HUES6 (cell line): ENCODE results near the gene PRDM16.
A peak's percentile ranks its signal among the peaks of the same experiment; 100 is the strongest.

Source experiments
- H3K27ac ChIP-seq: 2 replicates; pipeline ENCODE4 v1.7.0; 2013; ENCODE audit warnings: low read depth, mild to moderate bottlenecking, low read length, inconsistent platforms
- H3K27me3 ChIP-seq: 2 replicates; pipeline ENCODE4 v1.6.1; 2013; ENCODE audit warnings: low read length; ENCODE audit not compliant: control insufficient read depth, insufficient read depth
- H3K36me3 ChIP-seq: 2 replicates; pipeline ENCODE4 v1.6.1; 2013; ENCODE audit warnings: low read length; ENCODE audit not compliant: control insufficient read depth, insufficient read depth
- H3K4me1 ChIP-seq: 2 replicates; pipeline ENCODE4 v1.6.1; 2013; ENCODE audit warnings: low read length; ENCODE audit not compliant: control insufficient read depth, insufficient read depth
- H3K4me3 ChIP-seq: 2 replicates; pipeline ENCODE4 v1.5.1; 2013; ENCODE audit warnings: low read depth, low read length
- H3K9ac ChIP-seq: one replicate; pipeline ENCODE4 v1.6.1; 2013; ENCODE audit warnings: mild to moderate bottlenecking, low read length
- H3K9me3 ChIP-seq: 2 replicates; pipeline ENCODE4 v1.6.1; 2013; ENCODE audit warnings: low read depth, low read length; ENCODE audit not compliant: control insufficient read depth, insufficient read depth

The PRDM16 gene

DNA sequence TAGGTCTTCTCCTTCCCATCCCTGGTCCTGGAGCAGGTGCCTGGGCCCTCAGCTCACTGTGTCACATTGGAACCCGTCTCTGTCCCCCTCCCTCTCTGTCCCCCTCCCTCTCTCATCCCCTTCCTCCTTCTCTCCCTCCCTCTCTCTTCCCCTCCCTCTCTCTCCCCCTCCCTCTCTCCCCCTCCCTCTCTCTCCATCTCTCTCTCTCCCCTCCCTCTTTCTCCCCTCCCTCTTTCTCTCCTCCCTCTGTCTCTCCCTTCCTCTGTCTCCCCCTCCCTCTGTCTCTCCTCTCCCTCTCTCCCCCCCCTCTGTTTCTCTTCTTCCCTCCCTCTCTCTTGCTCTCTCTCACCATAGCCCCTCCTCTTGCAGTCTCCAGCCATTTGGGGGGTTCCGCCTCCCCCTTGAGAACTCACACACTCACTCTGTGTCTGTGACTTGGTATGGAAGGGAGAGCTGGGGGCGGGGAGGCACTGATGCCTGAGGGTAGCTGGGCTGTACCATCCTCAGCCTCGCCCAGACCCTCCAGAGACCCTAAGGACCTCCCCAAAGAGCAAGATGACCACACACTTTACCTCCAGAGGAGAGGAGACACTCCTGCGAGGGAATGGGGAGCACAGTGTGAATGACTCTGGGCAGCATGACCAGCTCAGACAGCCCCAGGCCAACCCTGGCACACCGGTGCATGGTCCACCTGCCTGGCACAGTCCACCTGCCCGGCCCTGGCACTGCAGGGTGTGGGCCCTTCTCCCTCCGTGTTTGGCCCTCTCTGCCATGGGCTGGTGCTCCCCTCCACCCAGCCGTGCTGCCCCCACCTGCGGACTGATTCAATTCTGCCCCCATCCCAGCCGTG is 282.7 kb downstream of the PRDM16 start:
- Histone ChIP-seq H3K4me3 (peak overlapping the region; percentile 28; the same call in 1 of the 2 replicates), H3K27me3 (no peaks in the 10 kb centered on the region; the same call in 1 of the 2 replicates), H3K27ac (no peak overlapping the region), H3K9me3 (no peaks in the 10 kb centered on the region), H3K4me1 (peaks cover 35% of the 10 kb centered on the region), H3K36me3 (no peaks in the 10 kb centered on the region), H3K9ac (no peak overlapping the region)

DNA sequence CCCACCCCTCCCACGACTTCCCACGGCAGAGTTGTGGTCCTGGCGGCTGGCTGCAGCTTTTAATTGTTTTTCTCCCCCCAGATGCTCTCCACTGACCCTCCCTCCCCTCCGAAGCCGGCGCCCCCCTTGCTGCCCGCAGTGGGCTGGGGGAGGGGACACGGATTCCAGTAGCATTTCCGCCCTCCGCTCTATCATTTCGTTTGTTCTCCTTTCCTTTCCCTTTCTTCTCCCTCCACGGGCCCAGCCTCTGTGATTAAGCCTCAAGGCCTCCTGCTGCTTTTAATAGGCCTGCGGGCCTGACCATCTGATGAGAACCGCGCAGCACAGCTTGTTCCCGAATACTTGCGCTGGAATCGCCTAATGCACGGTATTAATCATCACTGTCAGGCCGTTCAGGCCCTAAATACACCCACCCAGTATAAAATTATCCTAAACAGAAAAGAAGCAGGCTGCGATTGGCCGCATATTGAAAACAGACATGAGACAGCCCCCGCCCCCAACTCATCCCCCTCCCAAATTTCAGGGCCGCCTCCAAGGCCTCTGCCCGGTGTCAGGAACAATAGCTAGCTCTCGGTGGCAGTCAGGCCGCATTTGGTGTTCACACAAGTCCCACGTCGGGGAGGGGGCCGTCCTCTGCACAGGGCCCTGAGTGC is 283.4 kb downstream of the PRDM16 start:
- H3K9me3 ChIP-seq: no peaks in the 10 kb centered on the region
- H3K4me3 ChIP-seq: peak overlapping the region; percentile 28
- no peaks in the 10 kb centered on the region for H3K36me3 ChIP-seq
- peak overlapping the region; percentile 35 for H3K9ac ChIP-seq
- H3K4me1 ChIP-seq: peaks cover 42% of the 10 kb centered on the region
- no peaks in the 10 kb centered on the region; the same call in 1 of the 2 replicates for H3K27me3 ChIP-seq
- peak overlapping the region; percentile 6; the same call in 1 of the 2 replicates for H3K27ac ChIP-seq

- Histone ChIP-seq H3K9ac (peak overlapping the region; percentile 35), H3K27ac (peak overlapping the region; percentile 6; the same call in 1 of the 2 replicates), H3K27me3 (no peaks in the 10 kb centered on the region; the same call in 1 of the 2 replicates)
These were observed 283.9 kb downstream of the PRDM16 start for GRCh38 chr1:3352952-3353331.

DNA sequence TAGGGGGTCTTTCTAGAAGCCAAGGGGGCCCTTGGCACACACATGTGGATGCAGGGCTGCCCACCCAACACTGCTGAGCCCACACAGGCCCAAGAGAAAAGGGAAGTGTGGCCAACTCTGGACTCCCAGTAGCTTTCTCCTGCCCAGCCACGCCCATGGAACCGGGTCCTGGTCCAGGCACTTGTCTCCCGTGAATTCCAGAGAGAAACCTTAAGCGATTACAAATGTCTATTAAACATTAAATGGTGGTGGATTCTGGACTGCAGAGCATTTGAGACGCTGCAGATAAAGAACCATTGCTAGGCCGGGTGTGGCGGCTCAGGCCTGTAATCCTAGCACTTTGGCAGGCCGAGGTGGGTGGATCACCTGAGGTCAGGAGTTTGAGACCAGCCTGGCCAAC is 284.9 kb downstream of the PRDM16 start:
- Histone ChIP-seq H3K4me3 (no peak overlapping the region), H3K36me3 (no peaks in the 10 kb centered on the region), H3K27ac (no peak overlapping the region), H3K4me1 (peaks cover 43% of the 10 kb centered on the region), H3K9ac (no peak overlapping the region), H3K27me3 (no peaks in the 10 kb centered on the region; the same call in 1 of the 2 replicates), H3K9me3 (no peaks in the 10 kb centered on the region)

More at GRCh38 chr1:3352952-3353331, 283.9 kb downstream of the PRDM16 start:
- no peaks in the 10 kb centered on the region for H3K36me3 ChIP-seq
- no peaks in the 10 kb centered on the region for H3K9me3 ChIP-seq
- peaks cover 43% of the 10 kb centered on the region for H3K4me1 ChIP-seq
- peak overlapping the region; percentile 28; the same call in 1 of the 2 replicates for H3K4me3 ChIP-seq

DNA sequence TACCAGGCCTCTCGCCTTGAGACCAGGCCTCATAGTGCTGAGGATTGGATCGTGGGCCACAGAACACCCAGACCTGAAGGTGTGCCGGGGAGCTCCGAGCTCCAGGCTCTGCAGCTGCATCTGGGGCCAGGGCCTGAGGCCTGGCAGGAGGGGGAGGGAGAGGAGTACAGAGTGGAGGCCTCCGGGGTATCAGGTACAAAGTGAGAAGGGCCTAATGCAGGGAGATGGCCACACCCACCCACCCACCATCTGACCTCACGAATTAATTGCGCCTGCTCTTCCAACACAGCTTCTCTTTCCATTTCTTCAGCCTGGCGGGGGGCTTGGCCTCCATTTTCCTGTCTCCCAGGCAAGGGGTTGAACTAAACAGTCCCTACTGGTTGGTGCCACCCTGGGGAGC is 286.1 kb downstream of the PRDM16 start:
- no peaks in the 10 kb centered on the region for H3K9me3 ChIP-seq
- no peak overlapping the region for H3K4me3 ChIP-seq
- H3K27ac ChIP-seq: no peak overlapping the region
- H3K36me3 ChIP-seq: no peaks in the 10 kb centered on the region
- H3K9ac ChIP-seq: no peak overlapping the region
- peaks cover 37% of the 10 kb centered on the region for H3K4me1 ChIP-seq
- H3K27me3 ChIP-seq: no peaks in the 10 kb centered on the region; the same call in 1 of the 2 replicates

- H3K4me3 ChIP-seq: no peak overlapping the region
- H3K9me3 ChIP-seq: no peaks in the 10 kb centered on the region
- H3K9ac ChIP-seq: no peak overlapping the region
- H3K36me3 ChIP-seq: no peaks in the 10 kb centered on the region
- H3K27ac ChIP-seq: no peak overlapping the region
- peaks cover 37% of the 10 kb centered on the region for H3K4me1 ChIP-seq
- H3K27me3 ChIP-seq: no peaks in the 10 kb centered on the region; the same call in 1 of the 2 replicates
These were observed 287.2 kb downstream of the PRDM16 start for GRCh38 chr1:3355894-3356826.

- H3K9me3 ChIP-seq: no peaks in the 10 kb centered on the region
- peaks cover 34% of the 10 kb centered on the region for H3K4me1 ChIP-seq
- no peak overlapping the region for H3K27ac ChIP-seq
- H3K4me3 ChIP-seq: no peak overlapping the region
- no peaks in the 10 kb centered on the region for H3K36me3 ChIP-seq
- H3K27me3 ChIP-seq: no peaks in the 10 kb centered on the region; the same call in 1 of the 2 replicates
- H3K9ac ChIP-seq: no peak overlapping the region
These were observed 287.9 kb downstream of the PRDM16 start for GRCh38 chr1:3356827-3357460.

DNA sequence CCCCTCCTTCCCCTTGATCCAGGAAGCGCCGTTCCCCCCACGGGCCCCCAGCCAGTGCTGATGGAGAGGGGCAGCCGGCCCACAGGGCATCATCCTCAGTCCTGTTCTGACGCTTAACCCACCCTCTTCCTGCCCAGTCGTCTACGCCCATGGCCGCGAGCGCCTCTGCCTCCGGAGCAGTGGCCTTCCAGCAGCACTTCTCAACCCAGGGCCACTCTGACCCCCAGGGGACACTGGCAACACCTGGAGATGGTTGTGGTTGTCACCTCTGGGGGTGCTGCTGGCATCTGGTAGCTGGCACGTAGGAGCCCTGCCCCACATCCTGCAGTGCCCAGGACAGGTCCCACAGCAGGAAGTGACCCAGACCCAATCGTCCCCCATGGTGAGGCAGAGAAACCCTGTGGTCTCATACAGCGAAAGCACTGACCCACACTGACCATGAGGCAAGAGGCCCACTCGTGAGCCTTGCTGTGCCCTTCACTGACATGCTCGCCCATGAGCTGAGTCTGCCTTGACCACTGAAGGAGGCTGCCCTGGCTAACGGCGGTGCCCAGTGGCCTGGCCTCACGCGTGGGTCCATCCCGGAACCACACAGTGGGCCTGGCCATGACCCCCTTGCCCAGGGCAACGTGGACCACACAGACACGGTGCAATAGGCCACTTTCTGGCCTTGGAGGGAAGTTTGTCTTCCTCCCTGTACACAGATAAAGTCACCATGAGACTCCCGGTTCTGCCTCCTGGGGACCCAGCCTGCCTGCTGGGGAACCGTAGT is 288.7 kb downstream of the PRDM16 start:
- Histone ChIP-seq H3K9ac (no peak overlapping the region), H3K36me3 (no peaks in the 10 kb centered on the region), H3K9me3 (no peaks in the 10 kb centered on the region), H3K4me1 (peaks cover 28% of the 10 kb centered on the region), H3K4me3 (no peak overlapping the region), H3K27me3 (peaks cover 2% of the 10 kb centered on the region; the same call in 1 of the 2 replicates), H3K27ac (no peak overlapping the region)

GRCh38 chr1:3359351-3359750 is 290.3 kb downstream of the PRDM16 start:
- Histone ChIP-seq H3K27ac (no peak overlapping the region), H3K4me3 (no peak overlapping the region), H3K36me3 (no peaks in the 10 kb centered on the region), H3K27me3 (peaks cover 4% of the 10 kb centered on the region; the same call in 1 of the 2 replicates), H3K9me3 (no peaks in the 10 kb centered on the region), H3K4me1 (peaks cover 17% of the 10 kb centered on the region; the same call in 1 of the 2 replicates), H3K9ac (no peak overlapping the region)
